Common myeloid progenitor, CD34-positive (primary cell): ENCODE results near the gene LACTBL1. TPM values are rescaled to one million over a fixed set of nuclear protein-coding genes. Genes with fewer than 3 reads are reported as not detected.
A peak's percentile ranks its signal among the peaks of the same experiment; 100 is the strongest.

ENCODE experiments used
- CTCF ChIA-PET: fragments of 350-600 bp; sonication (Branson Sonifier 250); formaldehyde crosslinking; loops from one replicate; lab custom pipeline; 2021; ENCODE audit warnings: antibody characterized with exemption; lab: Charles Lee
- POLR2A ChIA-PET: fragments of 350-600 bp; sonication (Branson Sonifier 250); formaldehyde crosslinking; loops from one replicate; lab custom pipeline; 2021; ENCODE audit warnings: antibody characterized with exemption; lab: Charles Lee
- DNase-seq, 3 donors: peaks; one replicate each; pipeline versions ENCODE4 v3.0.0 to v3.0.0-alpha.2; 2013
- H3K27ac ChIP-seq, 2 experiments: 1 replicate in 1 of 2; 2 replicates in 1 of 2; pipeline ENCODE4 v1.7.0; 2013; ENCODE audit warnings: inconsistent platforms in 2 of 2, low read length in 2 of 2, mild to moderate bottlenecking in 2 of 2, low read depth in 1 of 2, moderate library complexity in 1 of 2; ENCODE audit not compliant: severe bottlenecking in 2 of 2, insufficient read depth in 1 of 2, poor library complexity in 1 of 2
- H3K27me3 ChIP-seq, 5 experiments: replicated peaks in 2 of 5; 1 replicate in 3 of 5; 2 replicates in 2 of 5; pipeline versions ENCODE4 v1.6.1 to v1.7.0; 2013; ENCODE audit warnings: low read length in 4 of 5, mild to moderate bottlenecking in 2 of 5, moderate library complexity in 2 of 5, inconsistent platforms in 1 of 5; ENCODE audit not compliant: insufficient read depth in 5 of 5, control insufficient read depth in 4 of 5
- H3K36me3 ChIP-seq, 4 experiments: 1 replicate in 2 of 4; 2 replicates in 2 of 4; pipeline versions ENCODE4 v1.6.1 to v1.7.0; 2013; ENCODE audit warnings: low read length in 3 of 4, control low read depth in 1 of 4, mild to moderate bottlenecking in 1 of 4; ENCODE audit not compliant: control insufficient read depth in 4 of 4, insufficient read depth in 4 of 4
- H3K4me1 ChIP-seq, 4 experiments: 1 replicate in 3 of 4; 2 replicates in 1 of 4; pipeline versions ENCODE4 v1.6.1 to v1.7.1; 2013; ENCODE audit warnings: low read length in 3 of 4, mild to moderate bottlenecking in 3 of 4, control low read depth in 1 of 4, inconsistent platforms in 1 of 4, moderate library complexity in 1 of 4; ENCODE audit not compliant: control insufficient read depth in 4 of 4, insufficient read depth in 4 of 4; ENCODE audit errors: control extremely low read depth in 1 of 4
- H3K4me3 ChIP-seq, 7 experiments: 1 replicate in 4 of 7; 2 replicates in 3 of 7; pipeline versions ENCODE4 v1.5.1 to v1.7.0; 2013; ENCODE audit warnings: mild to moderate bottlenecking in 7 of 7, low read length in 6 of 7, moderate library complexity in 6 of 7, inconsistent platforms in 2 of 7, low read depth in 2 of 7, control low read depth in 1 of 7; ENCODE audit not compliant: insufficient read depth in 4 of 7, control insufficient read depth in 1 of 7; ENCODE audit errors: extremely low read depth in 1 of 7
- H3K9me3 ChIP-seq, 5 experiments: 1 replicate in 4 of 5; 2 replicates in 1 of 5; pipeline versions ENCODE4 v1.6.1 to v1.7.1; 2013; ENCODE audit warnings: low read length in 4 of 5, mild to moderate bottlenecking in 2 of 5, inconsistent platforms in 1 of 5, low read depth in 1 of 5, moderate library complexity in 1 of 5; ENCODE audit not compliant: control insufficient read depth in 4 of 5, insufficient read depth in 2 of 5; ENCODE audit errors: control extremely low read depth in 1 of 5
- WGBS: methylation state at CpG from one replicate; pipeline ENCODE4 v1.1.5; 2013; ENCODE audit not compliant: insufficient coverage; 5-methylcytosine and 5-hydroxymethylcytosine counted together
- polyA plus RNA-seq: library from polyadenylated mRNA; unstranded; fragments of 120-200 nt; gene quantifications from one replicate; pipeline ENCODE4 v1.2.1, GENCODE V29; 2013

The LACTBL1 gene
- polyA plus RNA-seq: not detected

- WGBS: 83% methylated on average over 5 of the region's 5 CpGs
- ChIA-PET POLR2A (no interaction called here), CTCF (interaction anchor here (1.5 to 2.3 kb wide), 3 partner anchors 8 to 211 kb away, joined by 3 to 9 read pairs (median 9); no protein-coding TSS in a partner anchor)
- Histone ChIP-seq H3K4me3 (no peak within 1 kb of the TSS), H3K27me3 (peaks cover 6 to 42% (median 10%) of the 10 kb centered on the region in 5 experiments), H3K36me3 (no peaks in the 10 kb centered on the region), H3K4me1 (peaks cover 0 to 3% (median 0%) of the 10 kb centered on the region in 4 experiments), H3K9me3 (no peaks in the 10 kb centered on the region), H3K27ac (no peak within 1 kb of the TSS)
- DNase-seq: no peak
Measured at GRCh38 chr1:22972760-22973159, at the start of gene LACTBL1. LACTBL1 (minus strand) TSS chr1:22972866; CDS start chr1:22972316, 550 bp downstream.

- no peak overlapping the region for H3K27ac ChIP-seq
- 100% methylated on average over 1 of the region's 2 CpGs for WGBS
- peak overlapping the region in 3 of 7 experiments; percentile 11 to 93 (median 34) for H3K4me3 ChIP-seq
- peaks cover 0 to 5% (median 4%) of the 10 kb centered on the region in 5 experiments for H3K9me3 ChIP-seq
- peaks cover 8 to 16% (median 10%) of the 10 kb centered on the region in 4 experiments for H3K4me1 ChIP-seq
- no peaks in the 10 kb centered on the region for H3K27me3 ChIP-seq
- no peak for DNase-seq
- CTCF ChIA-PET: no interaction called here
- POLR2A ChIA-PET: no interaction called here
- H3K36me3 ChIP-seq: no peaks in the 10 kb centered on the region
Measured at GRCh38 chr1:23021834-23022233, 49.2 kb upstream of the LACTBL1 start.

GRCh38 chr1:23020706-23021405 lies 48.2 kb upstream of the LACTBL1 start:
- DNase-seq: no peak
- peaks cover 8 to 16% (median 10%) of the 10 kb centered on the region in 4 experiments for H3K4me1 ChIP-seq
- whole genome bisulfite sequencing: 57% methylated on average over 3 of the region's 7 CpGs
- ChIA-PET POLR2A (no interaction called here), CTCF (interaction anchor here (1.0 to 2.0 kb wide), 4 partner anchors 11 to 164 kb away, joined by 3 to 7 read pairs (median 6); no protein-coding TSS in a partner anchor)
- peak overlapping the region in 6 of 7 experiments; percentile 91 to 98 (median 92) for H3K4me3 ChIP-seq
- H3K36me3 ChIP-seq: no peaks in the 10 kb centered on the region
- no peaks in the 10 kb centered on the region for H3K27me3 ChIP-seq
- H3K27ac ChIP-seq: peak overlapping the region; percentile 81 to 95
- H3K9me3 ChIP-seq: peaks cover 0 to 5% (median 4%) of the 10 kb centered on the region in 5 experiments

GRCh38 chr1:23019863-23020625 lies 47.4 kb upstream of the LACTBL1 start:
- no peaks in the 10 kb centered on the region for H3K36me3 ChIP-seq
- WGBS: 0% methylated on average over 28 of the region's 42 CpGs
- peak overlapping the region; percentile 81 to 95 for H3K27ac ChIP-seq
- H3K4me3 ChIP-seq: peak overlapping the region; percentile 72 to 98 (median 92)
- no peaks in the 10 kb centered on the region for H3K27me3 ChIP-seq
- peaks cover 8 to 16% (median 10%) of the 10 kb centered on the region in 4 experiments for H3K4me1 ChIP-seq
- peak; percentile 53 to 82 (median 75) for DNase-seq
- CTCF ChIA-PET: interaction anchor here (1.0 to 2.0 kb wide), 4 partner anchors 12 to 165 kb away, joined by 3 to 7 read pairs (median 6); no protein-coding TSS in a partner anchor
- H3K9me3 ChIP-seq: peaks cover 0 to 5% (median 4%) of the 10 kb centered on the region in 5 experiments
- POLR2A ChIA-PET: interaction anchor here (0.5 kb wide), 1 partner anchor 1259 kb away, joined by 4 read pairs; no protein-coding TSS in a partner anchor

- 0% methylated on average over 84 of the region's 85 CpGs for WGBS
- Histone ChIP-seq H3K9me3 (peaks cover 0 to 5% (median 4%) of the 10 kb centered on the region in 5 experiments), H3K27me3 (no peaks in the 10 kb centered on the region), H3K4me3 (peak within 1 kb of the TSS; percentile 72 to 98 (median 92)), H3K4me1 (peaks cover 8 to 16% (median 10%) of the 10 kb centered on the region in 4 experiments), H3K27ac (peak within 1 kb of the TSS; percentile 81 to 95), H3K36me3 (no peaks in the 10 kb centered on the region)
- DNase-seq: peak; percentile 96
- POLR2A ChIA-PET: interaction anchor here (0.6 to 0.9 kb wide), 2 partner anchors 23 to 24 kb away, joined by 3 read pairs; no protein-coding TSS in a partner anchor
- CTCF ChIA-PET: interaction anchor here (2.0 kb wide), 1 partner anchor 13 kb away, joined by 6 read pairs; no protein-coding TSS in a partner anchor
Measured at GRCh38 chr1:23019094-23019862, 46.6 kb upstream of the LACTBL1 start, which contains the start of gene KDM1A. KDM1A (plus strand) TSS chr1:23019468; CDS start chr1:23019597, 129 bp downstream.

- Histone ChIP-seq H3K9me3 (peaks cover 0 to 5% (median 4%) of the 10 kb centered on the region in 5 experiments), H3K27ac (peak overlapping the region; percentile 81 to 95), H3K4me3 (peak overlapping the region in 6 of 7 experiments; percentile 91 to 98 (median 92)), H3K36me3 (no peaks in the 10 kb centered on the region), H3K27me3 (no peaks in the 10 kb centered on the region), H3K4me1 (peaks cover 8 to 16% (median 10%) of the 10 kb centered on the region in 4 experiments)
- WGBS: 18% methylated on average over 3 of the region's 10 CpGs
- POLR2A ChIA-PET: interaction anchor here (0.6 to 0.9 kb wide), 2 partner anchors 23 to 24 kb away, joined by 3 read pairs; no protein-coding TSS in a partner anchor
- CTCF ChIA-PET: no interaction called here
- no peak for DNase-seq
Measured at GRCh38 chr1:23018661-23019093, 46.0 kb upstream of the LACTBL1 start.
